GM12891 (cell line): ENCODE results near the gene RCOR1.

Experiments used
- POLR2A ChIP-seq: IDR thresholded peaks from 2 replicates; pipeline ENCODE4 v1.6.1; 2011; ENCODE audit warnings: low read depth, low read length, control low read depth
- POLR2AphosphoS5 ChIP-seq: IDR thresholded peaks from 2 replicates; pipeline ENCODE4 v1.6.1; 2011; ENCODE audit warnings: low read depth, low read length, control low read depth
- SPI1 ChIP-seq: IDR thresholded peaks from 2 replicates; pipeline ENCODE4 v1.6.1; 2011; ENCODE audit warnings: low read depth, low read length, control low read depth
- TAF1 ChIP-seq: IDR thresholded peaks from 2 replicates; pipeline ENCODE4 v1.6.1; 2011; ENCODE audit warnings: low read depth, low read length, control low read depth

GRCh38 chr14:102692334-102692733, 99.9 kb downstream of the RCOR1 start:
- TF ChIP-seq POLR2A = no peak
- no peak for TF ChIP-seq SPI1
- TF ChIP-seq POLR2AphosphoS5 = no peak
- no peak for TF ChIP-seq TAF1
